ENCODE measurements around the gene RNF144A.

GRCh38 chr2:6878549-6878948 lies 38.7 kb upstream of the RNF144A start:
- TF ChIP-seq CTCF (IDR thresholded peaks at IDR 0.05), result no peak
- no peak for TF ChIP-seq POLR2A (IDR thresholded peaks at IDR 0.05)

Data from right lobe of liver (tissue), 4 donors.